Cardiac fibroblast (primary cell): Measurements from ENCODE around the gene PPM1L.

Source experiments
- DNase-seq, 2 donors: peaks; one replicate each; pipeline versions ENCODE4 v3.0.0 to v3.0.0-alpha.2; 2010; ENCODE audit warnings: low read depth in 2 of 2
- H3K4me3 ChIP-seq, 2 donors: replicated peaks in 1 of 2; 1 replicate in 1 of 2; 2 replicates in 1 of 2; pipeline ENCODE4 v1.5.1; 2011; ENCODE audit warnings: low read depth in 2 of 2, low read length in 2 of 2, mild to moderate bottlenecking in 2 of 2, moderate library complexity in 1 of 2
- TF ChIP-seq, protein P1 (sequence below): IDR thresholded peaks from one replicate; pipeline ENCODE4 v1.5.1; 2011; ENCODE audit warnings: low read depth, mild to moderate bottlenecking, low read length, inconsistent platforms

Gene PPM1L

GRCh38 chr3:160725338-160725737, 30.7 kb upstream of the PPM1L start:
- DNase-seq = no peak
- H3K4me3 ChIP-seq = no peak overlapping the region
- TF ChIP-seq, protein P1, sequence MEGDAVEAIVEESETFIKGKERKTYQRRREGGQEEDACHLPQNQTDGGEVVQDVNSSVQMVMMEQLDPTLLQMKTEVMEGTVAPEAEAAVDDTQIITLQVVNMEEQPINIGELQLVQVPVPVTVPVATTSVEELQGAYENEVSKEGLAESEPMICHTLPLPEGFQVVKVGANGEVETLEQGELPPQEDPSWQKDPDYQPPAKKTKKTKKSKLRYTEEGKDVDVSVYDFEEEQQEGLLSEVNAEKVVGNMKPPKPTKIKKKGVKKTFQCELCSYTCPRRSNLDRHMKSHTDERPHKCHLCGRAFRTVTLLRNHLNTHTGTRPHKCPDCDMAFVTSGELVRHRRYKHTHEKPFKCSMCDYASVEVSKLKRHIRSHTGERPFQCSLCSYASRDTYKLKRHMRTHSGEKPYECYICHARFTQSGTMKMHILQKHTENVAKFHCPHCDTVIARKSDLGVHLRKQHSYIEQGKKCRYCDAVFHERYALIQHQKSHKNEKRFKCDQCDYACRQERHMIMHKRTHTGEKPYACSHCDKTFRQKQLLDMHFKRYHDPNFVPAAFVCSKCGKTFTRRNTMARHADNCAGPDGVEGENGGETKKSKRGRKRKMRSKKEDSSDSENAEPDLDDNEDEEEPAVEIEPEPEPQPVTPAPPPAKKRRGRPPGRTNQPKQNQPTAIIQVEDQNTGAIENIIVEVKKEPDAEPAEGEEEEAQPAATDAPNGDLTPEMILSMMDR = no peak

DNA sequence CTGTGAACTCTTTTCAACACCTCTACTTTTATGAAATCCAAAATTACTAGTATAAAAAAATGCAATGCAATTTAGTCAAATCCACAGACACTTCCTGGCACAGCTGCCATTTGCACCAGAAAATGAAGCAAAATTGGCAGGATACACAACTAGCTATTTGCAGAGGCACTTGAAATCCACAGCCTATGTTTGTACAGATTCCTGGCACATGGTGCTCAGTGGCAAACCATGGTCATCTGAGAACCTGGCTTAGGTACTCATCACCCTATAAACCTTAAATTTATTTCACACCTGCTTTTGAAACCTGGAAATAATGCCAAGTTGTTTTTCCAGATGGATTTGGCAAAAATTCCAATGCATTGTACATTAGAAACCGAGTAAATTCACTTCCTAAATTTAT, 20.2 kb upstream of the PPM1L start:
- no peak overlapping the region for H3K4me3 ChIP-seq
- TF ChIP-seq, protein P1 = no peak
- no peak for DNase-seq

DNA sequence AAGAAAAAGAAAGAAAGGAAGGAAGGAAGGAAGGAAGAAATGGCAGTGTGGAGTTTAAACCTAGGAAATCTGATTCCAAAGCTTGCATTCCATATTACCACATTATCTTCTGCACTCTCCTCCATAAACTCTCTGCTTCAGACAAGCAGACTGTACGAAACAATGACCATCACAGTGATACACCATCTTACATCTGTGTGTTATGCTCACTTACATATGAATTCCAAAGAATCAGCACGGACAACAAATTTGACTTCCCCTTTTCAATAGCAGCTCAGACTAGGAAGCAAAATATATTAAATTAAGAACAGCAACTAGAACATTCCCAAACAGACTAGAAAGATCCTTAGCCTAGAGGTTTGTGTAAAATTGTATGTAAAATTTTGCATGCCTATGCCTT, 18.0 kb upstream of the PPM1L start:
- DNase-seq = no peak
- TF ChIP-seq, protein P1 = no peak
- no peak overlapping the region for H3K4me3 ChIP-seq

DNA sequence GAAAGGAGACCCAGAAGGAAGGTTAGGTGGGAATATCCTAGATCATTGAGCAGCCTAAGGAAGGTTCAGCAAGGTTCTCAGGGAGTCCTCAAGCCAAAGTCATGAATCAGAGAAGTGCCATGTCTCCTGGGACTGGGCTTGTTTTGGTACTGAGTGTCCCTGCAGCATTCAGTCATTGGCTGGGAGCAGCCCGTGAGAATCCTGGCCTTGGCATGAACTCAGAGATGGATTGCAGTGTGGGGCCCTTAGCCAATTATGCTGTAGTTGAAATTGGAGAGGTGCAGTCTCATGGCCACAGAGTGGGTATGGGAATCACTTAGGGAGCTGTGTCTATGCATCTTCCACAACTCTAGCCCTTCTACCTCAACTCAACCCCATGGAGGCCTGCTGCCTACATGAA, 17.0 kb upstream of the PPM1L start:
- DNase-seq = peak; percentile 4 to 77
- TF ChIP-seq, protein P1 = no peak

GRCh38 chr3:160746976-160747375, 9.1 kb upstream of the PPM1L start:
- H3K4me3 ChIP-seq = no peak overlapping the region
- DNase-seq = no peak
- TF ChIP-seq, protein P1 = no peak

More for the DNA sequence above, 17.0 kb upstream of the PPM1L start:
- no peak overlapping the region for H3K4me3 ChIP-seq

- DNase-seq = no peak
- no peak overlapping the region for H3K4me3 ChIP-seq
- TF ChIP-seq, protein P1 = no peak
Measured at GRCh38 chr3:160747422-160747821, 8.6 kb upstream of the PPM1L start.

- DNase-seq = no peak
- TF ChIP-seq, protein P1 = no peak
- H3K4me3 ChIP-seq = no peak overlapping the region
Measured at GRCh38 chr3:160748231-160748630, 7.8 kb upstream of the PPM1L start.
